HepG2 (cell line): ENCODE measurements around the gene KANSL1. TPM values are rescaled to one million over a fixed set of nuclear protein-coding genes. Genes with fewer than 3 reads are reported as not detected.

Experiments used
- ARNT2 ChIP-seq: sonication (generic); formaldehyde crosslinking; IDR thresholded peaks from 2 replicates; pipeline ENCODE4 v1.8.0; 2022; ENCODE audit warnings: mild to moderate bottlenecking, low read depth, missing genetic modification reagents, moderate library complexity
- ASH2L ChIP-seq: fragments of 300-600, 200-600 bp; sonication (generic); IDR thresholded peaks from 2 replicates; pipeline ENCODE4 v1.7.0; 2017; ENCODE audit warnings: low read depth, mild to moderate bottlenecking, moderate library complexity, mixed read lengths, low read length; ENCODE audit not compliant: insufficient read length
- BCL6 ChIP-seq: IDR thresholded peaks from 2 replicates; pipeline ENCODE4 v1.6.1; 2016; ENCODE audit warnings: missing genetic modification reagents, missing compliant biosample characterization
- HDAC6 ChIP-seq: fragments of 200-600 bp; sonication (generic); IDR thresholded peaks from 2 replicates; pipeline ENCODE4 v1.7.0; 2017; ENCODE audit warnings: mild to moderate bottlenecking, antibody characterized with exemption, low read length, low read depth
- HIC2 ChIP-seq: sonication (generic); formaldehyde crosslinking; IDR thresholded peaks from 2 replicates; pipeline ENCODE4 v1.9.0; 2022; ENCODE audit warnings: low read depth, missing genetic modification reagents
- MYPOP ChIP-seq: sonication (generic); formaldehyde crosslinking; IDR thresholded peaks from 2 replicates; pipeline ENCODE4 v1.8.1; 2023; ENCODE audit warnings: mild to moderate bottlenecking, moderate library complexity, missing genetic modification reagents
- POLR2AphosphoS2 ChIP-seq: IDR thresholded peaks from 2 replicates; pipeline ENCODE4 v1.6.1; 2011; ENCODE audit warnings: low read depth, low read length, improper control_type of control experiment
- RARG ChIP-seq: sonication (generic); formaldehyde crosslinking; IDR thresholded peaks from 2 replicates; pipeline ENCODE4 v1.4.0; 2020; ENCODE audit warnings: low read depth, mild to moderate bottlenecking, missing genetic modification reagents
- REL ChIP-seq: sonication (generic); formaldehyde crosslinking; conservative IDR thresholded peaks from 2 replicates; pipeline ENCODE4 v1.8.0; 2022; ENCODE audit warnings: mild to moderate bottlenecking, missing genetic modification reagents, moderate library complexity
- SNRNP70 ChIP-seq: fragments of 200-400 bp; formaldehyde crosslinking; IDR thresholded peaks from 2 replicates; pipeline ENCODE4 v1.6.1; 2017; ENCODE audit warnings: mild to moderate bottlenecking, low read depth, low read length, moderate library complexity
- TBL1XR1 ChIP-seq: fragments of 150-350 bp; IDR thresholded peaks from 2 replicates; pipeline ENCODE4 v1.6.1; 2014; ENCODE audit warnings: borderline replicate concordance, low read length; ENCODE audit not compliant: partially characterized antibody
- XRCC5 ChIP-seq: fragments of 200-400 bp; formaldehyde crosslinking; optimal IDR thresholded peaks from 2 replicates; pipeline ENCODE3; 2017; ENCODE audit warnings: mild to moderate bottlenecking, low read length
- ZBTB21 ChIP-seq: sonication (generic); formaldehyde crosslinking; IDR thresholded peaks from 2 replicates; pipeline ENCODE4 v1.4.0; 2020; ENCODE audit warnings: missing genetic modification reagents
- ZNF292 ChIP-seq: sonication (generic); formaldehyde crosslinking; IDR thresholded peaks from 2 replicates; pipeline ENCODE4 v1.8.1; 2022; ENCODE audit warnings: mild to moderate bottlenecking, low read depth, missing genetic modification reagents, borderline replicate concordance
- ZNF329 ChIP-seq: sonication (generic); formaldehyde crosslinking; IDR thresholded peaks from 2 replicates; pipeline ENCODE4 v1.9.0; 2021; ENCODE audit warnings: low read depth, mild to moderate bottlenecking, missing genetic modification reagents
- ZNF335 ChIP-seq: sonication (generic); formaldehyde crosslinking; IDR thresholded peaks from 2 replicates; pipeline ENCODE4 v1.4.0; 2020; ENCODE audit warnings: missing genetic modification reagents
- ZNF501 ChIP-seq: sonication (generic); formaldehyde crosslinking; IDR thresholded peaks from 2 replicates; pipeline ENCODE4 v1.5.1; 2020; ENCODE audit warnings: mild to moderate bottlenecking, moderate library complexity, missing genetic modification reagents
- ZNF530 ChIP-seq: sonication (generic); formaldehyde crosslinking; IDR thresholded peaks from 2 replicates; pipeline ENCODE4 v1.5.0; 2020; ENCODE audit warnings: low read depth, mild to moderate bottlenecking, missing genetic modification reagents
- ZNF619 ChIP-seq: sonication (generic); formaldehyde crosslinking; IDR thresholded peaks from 2 replicates; pipeline ENCODE4 v1.4.0; 2020; ENCODE audit warnings: mild to moderate bottlenecking, missing genetic modification reagents
- ZNF777 ChIP-seq: sonication (generic); formaldehyde crosslinking; IDR thresholded peaks from 2 replicates; pipeline ENCODE4 v1.4.0; 2020; ENCODE audit warnings: missing genetic modification reagents
- ZNF839 ChIP-seq: sonication (generic); formaldehyde crosslinking; IDR thresholded peaks from 2 replicates; pipeline ENCODE4 v1.4.0; 2020; ENCODE audit warnings: missing genetic modification reagents, mild to moderate bottlenecking, borderline replicate concordance
- polyA plus RNA-seq, 8 experiments: library from polyadenylated mRNA; depleted of rRNA in 3 of 8; stranded (reverse) in 7 of 8; unstranded in 1 of 8; fragments of >200 nt; fragmentation: Illumina TruSeq in 4 of 8; extraction: Trizol in 4 of 8; gene quantifications; 2 replicates each; pipeline versions ENCODE4 v1.2.1 to v1.2.3, GENCODE V29; 2011 to 2016; ENCODE audit warnings: low read depth in 4 of 8, missing spikeins in 1 of 8, mixed read lengths in 1 of 8; ENCODE audit not compliant: insufficient read depth in 1 of 8
- total RNA-seq, 5 experiments: library from RNA; depleted of rRNA; stranded (reverse); fragments of >200 nt; fragmentation: Illumina TruSeq; extraction: Trizol; gene quantifications; 2 replicates each; pipeline ENCODE4 v1.2.3, GENCODE V29; 2016; ENCODE audit warnings: low read depth in 1 of 5
- TF ChIP-seq, protein P1 (sequence below): sonication (generic); formaldehyde crosslinking; IDR thresholded peaks from 2 replicates; pipeline ENCODE4 v1.4.0; 2020; ENCODE audit warnings: missing genetic modification reagents, mild to moderate bottlenecking, borderline replicate concordance
- TF ChIP-seq, protein P2 (sequence below): sonication (generic); formaldehyde crosslinking; conservative IDR thresholded peaks from 2 replicates; pipeline ENCODE4 v1.8.1; 2023; ENCODE audit warnings: missing genetic modification reagents

KANSL1 gene
- total and polyA plus RNA-seq, 2 of the 13 experiments (the other 11 are each of a cell fraction or from before 2014, with no cell fraction given) = 24.0 to 59.6 TPM

DNA sequence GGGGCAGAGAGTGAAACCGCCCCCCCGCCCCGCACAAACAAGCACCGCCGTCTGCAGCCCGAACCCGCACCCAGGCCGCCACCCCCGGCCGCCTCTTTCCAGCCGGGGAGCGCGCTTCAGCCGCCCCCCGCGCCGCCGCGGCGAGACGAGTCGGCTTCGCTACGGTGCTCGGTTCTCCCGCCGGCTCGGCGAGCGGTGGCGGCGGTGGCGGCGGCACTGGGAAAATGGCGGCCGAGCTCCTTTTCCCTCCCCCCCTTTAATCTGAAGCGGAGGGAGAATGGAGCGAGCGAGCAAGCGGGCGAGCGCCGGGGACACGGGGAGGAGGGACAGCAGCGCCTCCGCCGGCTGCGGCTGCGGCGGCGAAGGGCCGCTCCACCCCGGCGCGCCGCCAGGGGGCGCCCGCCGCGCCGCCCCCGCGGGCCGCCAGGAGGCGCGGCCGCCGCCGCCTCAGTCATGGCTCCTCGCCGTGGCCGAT lies at the start of gene KANSL1 (continued):
- no peak for TF ChIP-seq ZNF839
- TF ChIP-seq SNRNP70 = no peak
- TF ChIP-seq REL = no peak
- TF ChIP-seq MYPOP (CRISPR knock-in tag) = no peak
- TF ChIP-seq ZNF530 (CRISPR knock-in tag) = no peak
- TF ChIP-seq ZNF335 (CRISPR knock-in tag) = no peak
- no peak for TF ChIP-seq ZBTB21 (CRISPR knock-in tag)
- 0 out of 2 replicates have a peak, but pooled peaks have one; percentile 8 for TF ChIP-seq ZNF777
- TF ChIP-seq ASH2L = peak; percentile 40
- no peak; the same call in 1 of the 2 replicates for TF ChIP-seq ARNT2 (CRISPR knock-in tag)
- TF ChIP-seq HDAC6 = no peak
- TF ChIP-seq XRCC5 = peak; percentile 52
- TF ChIP-seq, protein P1, sequence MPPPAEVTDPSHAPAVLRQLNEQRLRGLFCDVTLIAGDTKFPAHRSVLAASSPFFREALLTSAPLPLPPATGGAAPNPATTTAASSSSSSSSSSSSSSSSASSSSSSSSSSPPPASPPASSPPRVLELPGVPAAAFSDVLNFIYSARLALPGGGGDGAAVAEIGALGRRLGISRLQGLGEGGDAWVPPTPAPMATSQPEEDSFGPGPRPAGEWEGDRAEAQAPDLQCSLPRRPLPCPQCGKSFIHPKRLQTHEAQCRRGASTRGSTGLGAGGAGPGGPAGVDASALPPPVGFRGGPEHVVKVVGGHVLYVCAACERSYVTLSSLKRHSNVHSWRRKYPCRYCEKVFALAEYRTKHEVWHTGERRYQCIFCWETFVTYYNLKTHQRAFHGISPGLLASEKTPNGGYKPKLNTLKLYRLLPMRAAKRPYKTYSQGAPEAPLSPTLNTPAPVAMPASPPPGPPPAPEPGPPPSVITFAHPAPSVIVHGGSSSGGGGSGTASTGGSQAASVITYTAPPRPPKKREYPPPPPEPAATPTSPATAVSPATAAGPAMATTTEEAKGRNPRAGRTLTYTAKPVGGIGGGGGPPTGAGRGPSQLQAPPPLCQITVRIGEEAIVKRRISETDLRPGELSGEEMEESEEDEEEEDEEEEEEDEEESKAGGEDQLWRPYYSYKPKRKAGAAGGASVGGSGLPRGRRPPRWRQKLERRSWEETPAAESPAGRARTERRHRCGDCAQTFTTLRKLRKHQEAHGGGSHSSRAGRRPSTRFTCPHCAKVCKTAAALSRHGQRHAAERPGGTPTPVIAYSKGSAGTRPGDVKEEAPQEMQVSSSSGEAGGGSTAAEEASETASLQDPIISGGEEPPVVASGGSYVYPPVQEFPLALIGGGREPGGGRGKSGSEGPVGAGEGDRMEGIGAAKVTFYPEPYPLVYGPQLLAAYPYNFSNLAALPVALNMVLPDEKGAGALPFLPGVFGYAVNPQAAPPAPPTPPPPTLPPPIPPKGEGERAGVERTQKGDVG (CRISPR knock-in tag) = no peak
- TF ChIP-seq ZNF619 = no peak
- TF ChIP-seq ZNF329 (CRISPR knock-in tag) = no peak
- TF ChIP-seq TBL1XR1 = no peak
- no peak for TF ChIP-seq POLR2AphosphoS2
- TF ChIP-seq RARG (CRISPR knock-in tag) = no peak
- TF ChIP-seq, protein P2, sequence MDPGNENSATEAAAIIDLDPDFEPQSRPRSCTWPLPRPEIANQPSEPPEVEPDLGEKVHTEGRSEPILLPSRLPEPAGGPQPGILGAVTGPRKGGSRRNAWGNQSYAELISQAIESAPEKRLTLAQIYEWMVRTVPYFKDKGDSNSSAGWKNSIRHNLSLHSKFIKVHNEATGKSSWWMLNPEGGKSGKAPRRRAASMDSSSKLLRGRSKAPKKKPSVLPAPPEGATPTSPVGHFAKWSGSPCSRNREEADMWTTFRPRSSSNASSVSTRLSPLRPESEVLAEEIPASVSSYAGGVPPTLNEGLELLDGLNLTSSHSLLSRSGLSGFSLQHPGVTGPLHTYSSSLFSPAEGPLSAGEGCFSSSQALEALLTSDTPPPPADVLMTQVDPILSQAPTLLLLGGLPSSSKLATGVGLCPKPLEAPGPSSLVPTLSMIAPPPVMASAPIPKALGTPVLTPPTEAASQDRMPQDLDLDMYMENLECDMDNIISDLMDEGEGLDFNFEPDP = no peak
- TF ChIP-seq HIC2 (CRISPR knock-in tag) = no peak
- no peak for TF ChIP-seq ZNF292 (CRISPR knock-in tag)
- no peak for TF ChIP-seq ZNF501 (CRISPR knock-in tag)
- no peak for TF ChIP-seq BCL6 (CRISPR knock-in tag)
